PC-9 (cell line): ENCODE results near the gene ADGRD2.

Experiments used
- EZH2 ChIP-seq: fragments of 200-600 bp; sonication (generic); IDR thresholded peaks from 2 replicates; pipeline ENCODE4 v1.8.0; 2017; ENCODE audit warnings: antibody characterized with exemption, low read depth
- TF ChIP-seq, protein P1 (sequence below): fragments of 200-600 bp; sonication (generic); conservative IDR thresholded peaks from 2 replicates; pipeline ENCODE4 v1.6.1; 2017; ENCODE audit warnings: mixed run types, antibody characterized with exemption, mild to moderate bottlenecking, moderate library complexity

DNA sequence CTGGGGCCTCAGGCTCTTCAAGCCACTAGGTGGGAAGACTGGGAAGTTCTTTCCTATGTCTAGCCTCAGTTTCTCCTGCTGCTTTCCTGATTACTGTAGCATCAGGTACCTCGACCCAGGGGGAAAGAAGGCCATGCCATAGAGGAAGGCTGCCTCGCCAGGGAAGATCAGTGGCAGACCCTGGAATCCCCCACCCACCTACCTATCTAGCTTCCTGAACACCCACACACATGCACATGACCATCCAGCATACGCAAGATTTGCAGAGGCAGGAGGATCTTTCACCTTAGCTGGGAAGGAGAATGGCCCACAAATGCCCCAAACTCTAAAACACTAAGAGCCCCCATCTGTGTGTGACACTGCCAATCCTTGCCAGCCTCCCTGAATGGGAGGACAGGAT, 49.0 kb downstream of the ADGRD2 start:
- TF ChIP-seq, protein P1, sequence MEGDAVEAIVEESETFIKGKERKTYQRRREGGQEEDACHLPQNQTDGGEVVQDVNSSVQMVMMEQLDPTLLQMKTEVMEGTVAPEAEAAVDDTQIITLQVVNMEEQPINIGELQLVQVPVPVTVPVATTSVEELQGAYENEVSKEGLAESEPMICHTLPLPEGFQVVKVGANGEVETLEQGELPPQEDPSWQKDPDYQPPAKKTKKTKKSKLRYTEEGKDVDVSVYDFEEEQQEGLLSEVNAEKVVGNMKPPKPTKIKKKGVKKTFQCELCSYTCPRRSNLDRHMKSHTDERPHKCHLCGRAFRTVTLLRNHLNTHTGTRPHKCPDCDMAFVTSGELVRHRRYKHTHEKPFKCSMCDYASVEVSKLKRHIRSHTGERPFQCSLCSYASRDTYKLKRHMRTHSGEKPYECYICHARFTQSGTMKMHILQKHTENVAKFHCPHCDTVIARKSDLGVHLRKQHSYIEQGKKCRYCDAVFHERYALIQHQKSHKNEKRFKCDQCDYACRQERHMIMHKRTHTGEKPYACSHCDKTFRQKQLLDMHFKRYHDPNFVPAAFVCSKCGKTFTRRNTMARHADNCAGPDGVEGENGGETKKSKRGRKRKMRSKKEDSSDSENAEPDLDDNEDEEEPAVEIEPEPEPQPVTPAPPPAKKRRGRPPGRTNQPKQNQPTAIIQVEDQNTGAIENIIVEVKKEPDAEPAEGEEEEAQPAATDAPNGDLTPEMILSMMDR: no peak
- TF ChIP-seq EZH2: no peak
